Measurements from ENCODE around the gene UBE2L3. TPM values are rescaled to one million over a fixed set of nuclear protein-coding genes. Genes with fewer than 3 reads are reported as not detected.
"Not testable (repeated sequence)": the region's sequence is repeated elsewhere in the genome, so short reads cannot be mapped to it uniquely, and the experiment has no call there.

Gene UBE2L3
- total and polyA plus RNA-seq, 9 donors = 28.2 to 46.2 (median 42.1) TPM

DNA sequence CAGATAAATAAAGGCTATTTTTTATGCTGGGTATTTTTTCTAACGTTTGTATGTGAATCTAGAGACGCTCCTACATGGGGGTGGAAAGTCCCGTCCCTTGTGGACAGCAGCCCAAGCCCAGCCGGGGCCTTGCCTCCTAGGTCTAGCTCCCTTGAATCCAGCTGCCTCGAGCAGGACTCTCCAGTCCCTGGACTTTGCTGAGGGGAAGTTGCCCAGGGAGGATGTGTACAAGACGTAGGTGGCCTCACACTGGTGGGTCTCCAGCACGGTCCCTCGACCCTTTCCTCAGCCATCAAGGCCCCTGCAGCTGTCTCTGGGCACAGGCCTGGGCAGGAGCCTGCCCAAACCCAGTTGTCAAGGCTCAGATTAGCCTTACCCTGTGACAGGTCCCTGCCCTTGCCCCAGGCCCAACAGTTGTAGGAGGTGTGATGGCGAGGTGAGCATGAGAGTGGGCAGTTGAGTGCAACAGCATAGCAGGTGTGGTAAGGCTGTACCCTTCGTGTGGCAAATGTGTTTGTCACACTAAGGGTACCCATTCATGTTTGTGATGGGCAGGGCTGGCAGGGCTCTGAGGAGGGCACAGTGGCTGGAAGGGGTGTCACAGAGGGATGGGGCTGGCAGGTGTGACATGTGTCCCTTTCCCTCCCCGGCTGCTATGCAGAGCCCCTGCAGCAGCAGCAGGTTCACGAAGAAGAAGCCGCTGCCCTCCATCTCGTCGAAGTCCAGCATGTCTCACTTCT, 68.4 kb downstream of the UBE2L3 start:
- no peaks in the 10 kb centered on the region for H3K36me3 ChIP-seq (ENCODE audit: control insufficient read depth, insufficient read depth, low read length)
- no peaks in the 10 kb centered on the region for H3K27me3 ChIP-seq (ENCODE audit: control insufficient read depth, insufficient read depth, low read length)
- no peak overlapping the region for H3K4me3 ChIP-seq (ENCODE audit: low read length)
- no peaks in the 10 kb centered on the region for H3K4me1 ChIP-seq (ENCODE audit: control insufficient read depth, insufficient read depth, low read length)
- no peak for DNase-seq
- no peak overlapping the region for H3K27ac ChIP-seq (ENCODE audit: low read length)
- WGBS (ENCODE audit: insufficient coverage) = 73% methylated on average over 11 of the region's 15 CpGs
- no peaks in the 10 kb centered on the region for H3K9me3 ChIP-seq (replicated peaks; ENCODE audit: control insufficient read depth, low read depth, low read length)

DNA sequence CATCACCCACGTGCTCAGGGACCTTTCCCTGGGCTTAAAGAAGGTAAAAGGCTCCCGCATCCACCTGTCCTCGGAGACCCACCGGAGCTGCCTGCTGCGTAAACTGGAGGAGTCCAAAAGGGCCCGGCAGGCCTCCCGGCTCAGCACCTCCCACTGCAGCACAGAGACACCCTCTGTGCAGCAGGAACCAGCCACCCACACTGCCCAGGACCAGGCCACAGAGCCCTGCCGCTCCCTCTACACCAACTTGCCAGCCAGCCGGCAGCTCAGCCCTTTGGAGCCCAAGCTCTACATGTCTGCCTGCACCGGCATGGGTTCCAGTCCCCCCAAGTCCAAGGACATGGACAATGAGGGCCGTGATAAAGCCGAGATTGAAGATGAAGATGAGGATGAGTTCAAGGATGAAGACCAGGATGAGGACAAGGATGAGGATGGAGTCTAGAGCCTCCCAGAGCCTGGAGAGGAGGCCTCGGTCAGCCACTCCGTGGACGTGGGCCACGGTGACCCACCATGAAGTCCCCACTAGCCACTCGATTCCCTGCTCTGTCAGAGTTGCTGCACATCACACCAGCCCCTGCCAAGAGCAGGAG, 69.2 kb downstream of the UBE2L3 start:
- no peak for DNase-seq

DNA sequence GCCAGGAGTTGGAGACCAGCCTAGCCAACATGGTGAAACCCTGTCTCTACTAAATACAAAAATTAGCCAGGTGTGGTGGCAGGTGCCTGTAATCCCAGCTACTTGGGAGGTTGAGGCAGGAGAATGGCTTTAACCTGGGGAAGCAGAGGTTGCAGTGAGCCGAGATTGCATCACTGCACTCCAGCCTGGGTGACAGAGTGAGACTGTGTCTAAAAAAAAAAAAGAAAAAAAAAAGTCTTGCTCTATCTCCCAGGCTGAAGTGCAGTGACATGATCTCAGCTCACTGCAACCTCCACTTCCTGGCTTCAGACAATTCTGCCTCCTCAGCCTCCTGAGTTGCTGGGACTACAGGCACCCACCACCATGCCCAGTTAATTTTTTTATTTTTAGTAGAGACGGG, 69.9 kb downstream of the UBE2L3 start:
- H3K27ac ChIP-seq (ENCODE audit: low read length); DNase-seq; H3K9me3 ChIP-seq (replicated peaks; ENCODE audit: control insufficient read depth, low read depth, low read length); H3K4me3 ChIP-seq (ENCODE audit: low read length); H3K27me3 ChIP-seq (ENCODE audit: control insufficient read depth, insufficient read depth, low read length); H3K36me3 ChIP-seq (ENCODE audit: control insufficient read depth, insufficient read depth, low read length): not testable (repeated sequence)
- peaks cover 10% of the 10 kb centered on the region for H3K4me1 ChIP-seq (ENCODE audit: control insufficient read depth, insufficient read depth, low read length)
- WGBS (ENCODE audit: insufficient coverage) = no CpG with 5 or more reads among the region's 2 CpGs

More for the DNA sequence above, 69.2 kb downstream of the UBE2L3 start:
- Histone ChIP-seq H3K27ac (ENCODE audit: low read length) (no peak overlapping the region), H3K36me3 (ENCODE audit: control insufficient read depth, insufficient read depth, low read length) (no peaks in the 10 kb centered on the region), H3K27me3 (ENCODE audit: control insufficient read depth, insufficient read depth, low read length) (no peaks in the 10 kb centered on the region), H3K4me3 (ENCODE audit: low read length) (no peak overlapping the region), H3K9me3 (replicated peaks; ENCODE audit: control insufficient read depth, low read depth, low read length) (no peaks in the 10 kb centered on the region), H3K4me1 (ENCODE audit: control insufficient read depth, insufficient read depth, low read length) (peaks cover 7% of the 10 kb centered on the region)
- WGBS (ENCODE audit: insufficient coverage) = 95% methylated on average over 14 of the region's 17 CpGs

DNA sequence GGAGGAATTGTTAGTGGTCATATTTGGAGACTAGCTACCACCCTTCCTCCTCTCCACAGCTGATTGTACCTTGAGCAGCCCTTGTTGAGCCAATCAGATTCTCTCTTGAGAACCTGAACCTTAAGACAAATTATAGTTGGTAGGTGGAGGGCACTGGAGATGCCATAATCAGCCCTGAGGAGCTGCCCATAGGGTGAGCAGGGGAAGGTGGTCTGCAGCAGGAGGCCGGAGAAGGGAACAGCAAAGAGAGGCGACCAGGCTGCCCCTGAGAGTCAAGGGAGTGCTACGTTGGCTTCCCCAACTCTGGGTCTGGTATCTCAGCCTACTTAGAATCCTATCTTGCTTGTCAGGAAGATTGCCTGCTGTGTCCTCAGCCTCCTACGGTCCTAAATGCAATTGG, 71.8 kb downstream of the UBE2L3 start:
- no peaks in the 10 kb centered on the region for H3K27me3 ChIP-seq (ENCODE audit: control insufficient read depth, insufficient read depth, low read length)
- no peak overlapping the region for H3K4me3 ChIP-seq (ENCODE audit: low read length)
- WGBS (ENCODE audit: insufficient coverage) = 82% methylated on average over 3 of the region's 4 CpGs
- H3K27ac ChIP-seq (ENCODE audit: low read length) = no peak overlapping the region
- no peaks in the 10 kb centered on the region for H3K36me3 ChIP-seq (ENCODE audit: control insufficient read depth, insufficient read depth, low read length)
- H3K9me3 ChIP-seq (replicated peaks; ENCODE audit: control insufficient read depth, low read depth, low read length) = no peaks in the 10 kb centered on the region
- peaks cover 20% of the 10 kb centered on the region for H3K4me1 ChIP-seq (ENCODE audit: control insufficient read depth, insufficient read depth, low read length)
- no peak for DNase-seq

DNA sequence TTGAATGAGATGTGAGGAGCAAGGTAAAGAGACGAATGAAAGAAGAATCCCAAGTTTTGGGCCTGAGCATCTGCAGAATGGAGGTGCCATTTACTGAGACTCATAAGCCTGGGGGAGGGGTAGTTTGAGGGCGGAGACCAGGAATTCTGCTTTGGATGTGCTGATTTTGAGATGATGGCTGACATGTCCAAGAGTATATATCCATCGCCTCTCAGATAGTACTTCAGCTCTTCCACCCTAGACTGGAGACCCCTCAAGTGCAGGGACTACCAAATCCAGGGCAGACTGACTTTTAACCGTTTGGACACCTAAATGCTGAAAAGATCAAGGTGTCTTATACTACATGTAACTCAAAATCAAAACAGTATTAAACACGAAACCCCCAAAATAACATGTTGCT, 73.3 kb downstream of the UBE2L3 start:
- DNase-seq = no peak
- Histone ChIP-seq H3K27me3 (ENCODE audit: control insufficient read depth, insufficient read depth, low read length) (no peaks in the 10 kb centered on the region), H3K9me3 (replicated peaks; ENCODE audit: control insufficient read depth, low read depth, low read length) (no peaks in the 10 kb centered on the region), H3K4me1 (ENCODE audit: control insufficient read depth, insufficient read depth, low read length) (peaks cover 20% of the 10 kb centered on the region), H3K27ac (ENCODE audit: low read length) (no peak overlapping the region), H3K4me3 (ENCODE audit: low read length) (no peak overlapping the region), H3K36me3 (ENCODE audit: control insufficient read depth, insufficient read depth, low read length) (peaks cover 4% of the 10 kb centered on the region)
- WGBS (ENCODE audit: insufficient coverage) = 63% methylated on average over 1 of the region's 5 CpGs

DNA sequence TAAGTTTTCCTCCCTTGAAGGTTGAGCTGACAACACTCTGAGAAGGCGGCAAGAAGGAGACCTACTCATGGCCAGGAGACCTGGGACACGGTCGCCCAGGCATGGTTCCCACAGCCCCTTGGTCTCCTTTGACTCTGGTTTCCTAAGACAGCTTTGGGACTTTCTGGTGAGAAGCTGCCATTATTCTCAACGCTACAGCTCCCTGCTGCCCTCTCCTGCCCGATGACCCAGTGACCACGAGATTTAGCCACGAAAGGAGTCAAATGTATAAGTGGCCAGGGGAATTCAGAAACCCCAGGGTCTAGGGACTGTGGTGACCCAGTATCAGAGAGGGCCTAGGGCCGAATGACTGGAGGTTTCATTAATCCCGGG, 73.9 kb downstream of the UBE2L3 start:
- Histone ChIP-seq H3K27me3 (ENCODE audit: control insufficient read depth, insufficient read depth, low read length) (no peaks in the 10 kb centered on the region), H3K36me3 (ENCODE audit: control insufficient read depth, insufficient read depth, low read length) (peaks cover 4% of the 10 kb centered on the region), H3K4me1 (ENCODE audit: control insufficient read depth, insufficient read depth, low read length) (peaks cover 20% of the 10 kb centered on the region), H3K27ac (ENCODE audit: low read length) (peak overlapping the region; percentile 69), H3K9me3 (replicated peaks; ENCODE audit: control insufficient read depth, low read depth, low read length) (no peaks in the 10 kb centered on the region), H3K4me3 (ENCODE audit: low read length) (peak overlapping the region; percentile 53)
- DNase-seq = peak; percentile 60
- WGBS (ENCODE audit: insufficient coverage) = 3% methylated on average over 8 of the region's 9 CpGs

DNA sequence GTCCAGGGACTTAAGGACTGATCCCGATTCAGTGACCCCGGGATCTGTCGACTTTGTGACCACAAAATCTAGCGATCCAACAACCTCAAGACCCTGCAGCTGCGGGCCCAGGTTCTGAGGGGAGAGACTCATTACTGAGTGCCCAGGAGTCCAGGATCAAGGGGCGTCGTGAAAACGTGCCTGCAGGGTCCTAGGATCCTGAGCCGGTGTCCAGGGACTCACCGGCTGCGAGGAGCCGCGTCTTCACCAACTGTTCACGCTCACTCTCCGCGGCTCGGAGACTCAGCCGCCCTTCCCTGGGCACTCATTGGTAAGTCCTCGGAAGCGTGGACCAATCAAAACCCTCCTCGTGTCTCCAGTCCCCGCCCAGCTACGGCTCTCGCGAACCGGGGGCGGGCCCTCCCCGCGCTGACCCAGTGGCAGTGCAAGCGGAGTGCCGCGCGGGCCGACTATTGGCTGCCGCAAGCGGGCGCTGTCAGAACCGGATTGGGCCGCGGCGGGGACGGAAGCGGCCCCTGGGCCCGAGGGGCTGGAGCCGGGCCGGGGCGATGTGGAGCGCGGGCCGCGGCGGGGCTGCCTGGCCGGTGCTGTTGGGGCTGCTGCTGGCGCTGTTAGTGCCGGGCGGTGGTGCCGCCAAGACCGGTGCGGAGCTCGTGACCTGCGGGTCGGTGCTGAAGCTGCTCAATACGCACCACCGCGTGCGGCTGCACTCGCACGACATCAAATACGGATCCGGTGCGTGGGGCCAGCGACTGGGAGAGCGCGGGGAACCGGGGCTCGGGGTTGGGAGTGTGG, 74.5 kb downstream of the UBE2L3 start, which contains the start of gene SDF2L1:
Gene SDF2L1 (plus strand): TSS at position 514 of the 795 bp plus-strand sequence. CDS start 35 bp downstream, at position 549.
- no peaks in the 10 kb centered on the region for H3K27me3 ChIP-seq (ENCODE audit: control insufficient read depth, insufficient read depth, low read length)
- H3K36me3 ChIP-seq (ENCODE audit: control insufficient read depth, insufficient read depth, low read length) = peaks cover 4% of the 10 kb centered on the region
- H3K27ac ChIP-seq (ENCODE audit: low read length) = peak within 1 kb of the TSS; percentile 69

DNA sequence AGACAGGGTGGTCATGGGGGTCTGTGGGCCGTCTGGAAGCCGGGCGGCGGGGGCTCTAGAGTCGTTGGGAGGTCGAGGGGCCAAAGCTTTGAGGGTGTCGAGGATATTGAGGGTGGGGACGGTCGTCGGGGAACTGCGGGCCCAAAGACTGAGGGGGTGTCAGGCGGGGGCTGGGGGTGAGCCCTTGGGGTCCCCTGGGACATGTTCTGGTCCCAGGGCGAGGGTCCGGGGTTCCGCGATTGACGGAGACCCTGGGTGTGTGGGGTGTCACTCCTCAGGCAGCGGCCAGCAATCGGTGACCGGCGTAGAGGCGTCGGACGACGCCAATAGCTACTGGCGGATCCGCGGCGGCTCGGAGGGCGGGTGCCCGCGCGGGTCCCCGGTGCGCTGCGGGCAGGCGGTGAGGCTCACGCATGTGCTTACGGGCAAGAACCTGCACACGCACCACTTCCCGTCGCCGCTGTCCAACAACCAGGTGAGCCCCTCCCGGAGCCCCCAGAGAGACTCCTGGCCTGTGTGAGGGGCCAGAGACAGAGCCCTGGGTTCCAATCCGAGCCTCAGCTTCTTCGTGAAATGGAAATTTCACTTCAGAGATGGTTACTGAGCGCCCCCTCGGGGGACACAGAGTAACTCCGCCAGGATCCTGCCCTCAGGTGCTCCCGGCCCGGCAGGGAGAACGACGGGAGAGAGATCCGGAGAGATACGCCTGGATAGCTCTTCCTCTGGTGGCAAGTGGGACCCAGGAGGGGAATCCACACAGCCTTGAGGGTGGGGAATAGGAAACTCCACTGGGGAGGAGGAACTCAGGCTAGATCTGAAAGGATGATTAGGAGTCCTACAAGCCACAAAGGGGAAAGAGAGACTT, 75.3 kb downstream of the UBE2L3 start:
- Histone ChIP-seq H3K4me1 (ENCODE audit: control insufficient read depth, insufficient read depth, low read length) (peaks cover 23% of the 10 kb centered on the region), H3K27ac (ENCODE audit: low read length) (no peak overlapping the region), H3K36me3 (ENCODE audit: control insufficient read depth, insufficient read depth, low read length) (peaks cover 4% of the 10 kb centered on the region), H3K27me3 (ENCODE audit: control insufficient read depth, insufficient read depth, low read length) (no peaks in the 10 kb centered on the region), H3K4me3 (ENCODE audit: low read length) (peak overlapping the region; percentile 68), H3K9me3 (replicated peaks; ENCODE audit: control insufficient read depth, low read depth, low read length) (no peaks in the 10 kb centered on the region)
- 1% methylated on average over 54 of the region's 56 CpGs for WGBS (ENCODE audit: insufficient coverage)
- DNase-seq = peak; percentile 58

More for the DNA sequence above, 74.5 kb downstream of the UBE2L3 start, which contains the start of gene SDF2L1:
- H3K9me3 ChIP-seq (replicated peaks; ENCODE audit: control insufficient read depth, low read depth, low read length) = no peaks in the 10 kb centered on the region
- under 1% methylated on average over 71 of the region's 76 CpGs for WGBS (ENCODE audit: insufficient coverage)
- peaks cover 23% of the 10 kb centered on the region for H3K4me1 ChIP-seq (ENCODE audit: control insufficient read depth, insufficient read depth, low read length)
- H3K4me3 ChIP-seq (ENCODE audit: low read length) = peak within 1 kb of the TSS; percentile 68
- peak; percentile 99 for DNase-seq

DNA sequence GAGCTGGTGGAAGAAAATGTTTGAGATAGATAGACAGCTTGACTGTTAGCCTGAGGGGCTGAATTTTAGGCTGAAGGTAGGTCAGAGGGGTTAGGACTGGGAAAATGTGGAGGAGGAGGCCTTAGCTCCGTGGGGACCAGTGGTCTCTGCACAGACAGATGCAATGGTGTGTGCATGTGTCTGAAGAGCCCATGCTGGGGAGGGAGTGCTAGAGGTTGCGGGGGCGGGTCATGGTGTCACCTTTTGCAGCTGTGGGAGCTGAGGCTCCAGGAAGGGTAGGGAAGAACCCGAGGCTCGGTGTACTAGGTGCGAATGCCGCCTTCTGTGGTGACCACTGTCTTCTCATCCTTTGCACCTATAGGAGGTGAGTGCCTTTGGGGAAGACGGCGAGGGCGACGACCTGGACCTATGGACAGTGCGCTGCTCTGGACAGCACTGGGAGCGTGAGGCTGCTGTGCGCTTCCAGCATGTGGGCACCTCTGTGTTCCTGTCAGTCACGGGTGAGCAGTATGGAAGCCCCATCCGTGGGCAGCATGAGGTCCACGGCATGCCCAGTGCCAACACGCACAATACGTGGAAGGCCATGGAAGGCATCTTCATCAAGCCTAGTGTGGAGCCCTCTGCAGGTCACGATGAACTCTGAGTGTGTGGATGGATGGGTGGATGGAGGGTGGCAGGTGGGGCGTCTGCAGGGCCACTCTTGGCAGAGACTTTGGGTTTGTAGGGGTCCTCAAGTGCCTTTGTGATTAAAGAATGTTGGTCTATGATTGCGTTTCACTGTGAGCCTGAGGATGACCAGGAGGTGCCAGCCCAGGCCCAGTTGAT, 76.2 kb downstream of the UBE2L3 start:
- H3K4me3 ChIP-seq (ENCODE audit: low read length) = no peak overlapping the region
- WGBS (ENCODE audit: insufficient coverage) = 90% methylated on average over 19 of the region's 22 CpGs
- DNase-seq = no peak
- H3K36me3 ChIP-seq (ENCODE audit: control insufficient read depth, insufficient read depth, low read length) = peaks cover 4% of the 10 kb centered on the region
- H3K27ac ChIP-seq (ENCODE audit: low read length) = no peak overlapping the region
- H3K4me1 ChIP-seq (ENCODE audit: control insufficient read depth, insufficient read depth, low read length) = peaks cover 23% of the 10 kb centered on the region
- H3K27me3 ChIP-seq (ENCODE audit: control insufficient read depth, insufficient read depth, low read length) = no peaks in the 10 kb centered on the region
- no peaks in the 10 kb centered on the region for H3K9me3 ChIP-seq (replicated peaks; ENCODE audit: control insufficient read depth, low read depth, low read length)

Data from muscle of leg (tissue), 11 donors.